Subcutaneous adipose tissue (tissue), 4 donors: Measurements from ENCODE around the gene MYO3B. TPM values are rescaled to one million over a fixed set of nuclear protein-coding genes. Genes with fewer than 3 reads are reported as not detected.

Experiments
- CTCF ChIP-seq: fragments of 450-650 bp; IDR thresholded peaks from one replicate; pipeline ENCODE4 v1.5.1; 2016; ENCODE audit warnings: low read depth, mild to moderate bottlenecking, control low read depth, antibody characterized with exemption, moderate library complexity
- total RNA-seq, 4 donors: library from RNA; depleted of rRNA; stranded (reverse); fragments of >200 nt; gene quantifications; one replicate each; pipeline ENCODE4 v1.1.0, GENCODE V29; 2016

The MYO3B gene
- total RNA-seq, 4 donors from 2014 or later = 0.17 TPM; not detected in 3

- no peak for TF ChIP-seq CTCF
Observed at GRCh38 chr2:170610615-170611014, 432.7 kb downstream of the MYO3B start.

- TF ChIP-seq CTCF = no peak
Observed at GRCh38 chr2:170639635-170640034, 461.7 kb downstream of the MYO3B start.

- no peak for TF ChIP-seq CTCF
Observed at GRCh38 chr2:170641961-170642360, 464.0 kb downstream of the MYO3B start.

GRCh38 chr2:170643346-170643745 is 465.4 kb downstream of the MYO3B start:
- TF ChIP-seq CTCF = no peak

- TF ChIP-seq CTCF = no peak
Observed at GRCh38 chr2:170647741-170648436, 469.9 kb downstream of the MYO3B start.

GRCh38 chr2:170651624-170652325 is 473.8 kb downstream of the MYO3B start:
- no peak for TF ChIP-seq CTCF

- no peak for TF ChIP-seq CTCF
Observed at GRCh38 chr2:170652637-170653417, 474.9 kb downstream of the MYO3B start.
